Activated naive CD4-positive, alpha-beta T cell treated with anti-CD3 and anti-CD28 coated beads for 36 hours (primary cell): ENCODE data around the gene STAMBPL1. TPM values are rescaled to one million over a fixed set of nuclear protein-coding genes. Genes with fewer than 3 reads are reported as not detected.

ENCODE experiments used
- CTCF ChIA-PET: fragments of 350-600 bp; sonication (Branson Sonifier 250); formaldehyde crosslinking; loops from one replicate; lab custom pipeline; 2021; ENCODE audit warnings: antibody characterized with exemption; lab: Charles Lee
- DNase-seq: peaks from one replicate; pipeline ENCODE4 v3.0.0-alpha.2; 2020
- H3K27ac Mint-ChIP-seq: one replicate; pipeline ENCODE4 v1.8.0; 2021; ENCODE audit warnings: mild to moderate bottlenecking, mixed read lengths
- H3K27me3 Mint-ChIP-seq: one replicate; pipeline ENCODE4 v1.8.0; 2021; ENCODE audit warnings: low read depth, mixed read lengths
- H3K36me3 Mint-ChIP-seq: one replicate; pipeline ENCODE4 v1.8.0; 2021; ENCODE audit warnings: low read depth, mixed read lengths
- H3K4me1 Mint-ChIP-seq: one replicate; pipeline ENCODE4 v1.8.0; 2021; ENCODE audit warnings: low read depth, mixed read lengths
- H3K4me3 Mint-ChIP-seq: one replicate; pipeline ENCODE4 v1.8.0; 2021; ENCODE audit warnings: mild to moderate bottlenecking, moderate library complexity, mixed read lengths
- H3K9me3 Mint-ChIP-seq: one replicate; pipeline ENCODE4 v1.8.0; 2021; ENCODE audit warnings: mixed read lengths
- intact Hi-C: fragments of 100-400 bp; cut with micrococcal nuclease; formaldehyde crosslinking; loops from one replicate; pipeline ENCODE4 v1.15.1; 2023
- total RNA-seq, 2 experiments: library from RNA; stranded (reverse); gene quantifications; one replicate each; pipeline ENCODE4 v1.2.3, GENCODE V29; 2021

Gene STAMBPL1
- total RNA-seq, 2 experiments from 2014 or later: 23.2 to 23.6 TPM

- no peaks in the 10 kb centered on the region for H3K36me3 Mint-ChIP-seq
- intact Hi-C loops: no loop called here
- CTCF ChIA-PET: interaction anchor here (1.6 to 6.8 kb wide), 3 partner anchors 8 to 105 kb away, joined by 5 to 63 read pairs (median 6); no protein-coding TSS in a partner anchor
Observed at GRCh38 chr10:88941026-88941425, 61.0 kb downstream of the STAMBPL1 start.

GRCh38 chr10:88943778-88944177, 63.7 kb downstream of the STAMBPL1 start:
- CTCF ChIA-PET: interaction anchor here (0.7 to 6.8 kb wide), 6 partner anchors 11 to 274 kb away, joined by 3 to 63 read pairs (median 6); partner anchors contain the start of gene CH25H
- DNase-seq: no peak
- intact Hi-C loops: no loop called here
- Mint-ChIP-seq H3K4me3 (no peak overlapping the region), H3K27ac (no peak overlapping the region), H3K36me3 (no peaks in the 10 kb centered on the region), H3K27me3 (no peaks in the 10 kb centered on the region), H3K4me1 (peaks cover 9% of the 10 kb centered on the region), H3K9me3 (no peaks in the 10 kb centered on the region)

More at GRCh38 chr10:88941026-88941425, 61.0 kb downstream of the STAMBPL1 start:
- no peak overlapping the region for H3K27ac Mint-ChIP-seq
- no peaks in the 10 kb centered on the region for H3K27me3 Mint-ChIP-seq
- H3K4me3 Mint-ChIP-seq: no peak overlapping the region
- peaks cover 13% of the 10 kb centered on the region for H3K4me1 Mint-ChIP-seq
- H3K9me3 Mint-ChIP-seq: no peaks in the 10 kb centered on the region
- DNase-seq: no peak

- H3K4me1 Mint-ChIP-seq: peaks cover 9% of the 10 kb centered on the region
- no peak for DNase-seq
- H3K27ac Mint-ChIP-seq: no peak overlapping the region
- CTCF ChIA-PET: interaction anchor here (0.8 to 6.8 kb wide), 5 partner anchors 12 to 273 kb away, joined by 3 to 63 read pairs (median 5); no protein-coding TSS in a partner anchor
- intact Hi-C loops: no loop called here
- H3K4me3 Mint-ChIP-seq: no peak overlapping the region
- H3K9me3 Mint-ChIP-seq: no peaks in the 10 kb centered on the region
- no peaks in the 10 kb centered on the region for H3K36me3 Mint-ChIP-seq
- no peaks in the 10 kb centered on the region for H3K27me3 Mint-ChIP-seq
Observed at GRCh38 chr10:88944813-88945212, 64.8 kb downstream of the STAMBPL1 start.

GRCh38 chr10:88946200-88946599, 66.2 kb downstream of the STAMBPL1 start:
- Mint-ChIP-seq H3K36me3 (no peaks in the 10 kb centered on the region), H3K4me1 (peaks cover 9% of the 10 kb centered on the region), H3K4me3 (no peak overlapping the region), H3K27ac (no peak overlapping the region), H3K9me3 (no peaks in the 10 kb centered on the region), H3K27me3 (no peaks in the 10 kb centered on the region)
- DNase-seq: no peak
- intact Hi-C loops: no loop called here
- CTCF ChIA-PET: interaction anchor here (0.7 to 6.8 kb wide), 3 partner anchors 13 to 261 kb away, joined by 3 to 63 read pairs (median 3); partner anchors contain the start of gene CH25H

- H3K4me3 Mint-ChIP-seq: no peak overlapping the region
- DNase-seq: no peak
- intact Hi-C loops: no loop called here
- H3K9me3 Mint-ChIP-seq: no peaks in the 10 kb centered on the region
- H3K4me1 Mint-ChIP-seq: peaks cover 9% of the 10 kb centered on the region
- no peaks in the 10 kb centered on the region for H3K36me3 Mint-ChIP-seq
- CTCF ChIA-PET: interaction anchor here (0.6 to 6.8 kb wide), 2 partner anchors 14 to 45 kb away, joined by 3 to 63 read pairs; no protein-coding TSS in a partner anchor
- no peak overlapping the region for H3K27ac Mint-ChIP-seq
- H3K27me3 Mint-ChIP-seq: no peaks in the 10 kb centered on the region
Observed at GRCh38 chr10:88946965-88947590, 67.0 kb downstream of the STAMBPL1 start.

- H3K36me3 Mint-ChIP-seq: no peaks in the 10 kb centered on the region
- peaks cover 9% of the 10 kb centered on the region for H3K4me1 Mint-ChIP-seq
- no peaks in the 10 kb centered on the region for H3K9me3 Mint-ChIP-seq
Observed at GRCh38 chr10:88949051-88949450, 69.0 kb downstream of the STAMBPL1 start.

GRCh38 chr10:88949912-88950837, 70.1 kb downstream of the STAMBPL1 start:
- Mint-ChIP-seq H3K4me3 (no peak overlapping the region), H3K27ac (no peak overlapping the region), H3K36me3 (no peaks in the 10 kb centered on the region), H3K27me3 (no peaks in the 10 kb centered on the region), H3K9me3 (no peaks in the 10 kb centered on the region), H3K4me1 (peaks cover 3% of the 10 kb centered on the region)
- intact Hi-C loops: no loop called here
- CTCF ChIA-PET: interaction anchor here (0.9 to 1.8 kb wide), 4 partner anchors 13 to 74 kb away, joined by 3 to 7 read pairs (median 4); no protein-coding TSS in a partner anchor
- no peak for DNase-seq

More at GRCh38 chr10:88949051-88949450, 69.0 kb downstream of the STAMBPL1 start:
- no peak for DNase-seq
- H3K27me3 Mint-ChIP-seq: no peaks in the 10 kb centered on the region
- H3K27ac Mint-ChIP-seq: no peak overlapping the region
- no peak overlapping the region for H3K4me3 Mint-ChIP-seq
- CTCF ChIA-PET: interaction anchor here (0.9 to 1.8 kb wide), 5 partner anchors 12 to 100 kb away, joined by 3 to 7 read pairs (median 4); no protein-coding TSS in a partner anchor
- intact Hi-C loops: no loop called here

- H3K4me3 Mint-ChIP-seq: no peak within 1 kb of the TSS
- H3K36me3 Mint-ChIP-seq: no peaks in the 10 kb centered on the region
- no peak within 1 kb of the TSS for H3K27ac Mint-ChIP-seq
- CTCF ChIA-PET: no interaction called here
- DNase-seq: no peak
- H3K4me1 Mint-ChIP-seq: no peaks in the 10 kb centered on the region
- no peaks in the 10 kb centered on the region for H3K9me3 Mint-ChIP-seq
- no peaks in the 10 kb centered on the region for H3K27me3 Mint-ChIP-seq
- intact Hi-C loops: no loop called here
Observed at GRCh38 chr10:88952647-88953111, 72.6 kb downstream of the STAMBPL1 start, which contains the start of gene ACTA2. ACTA2 (minus strand) TSS chr10:88952773; CDS start chr10:88948930, 3,843 bp downstream.

GRCh38 chr10:88953662-88954061, 73.6 kb downstream of the STAMBPL1 start:
- intact Hi-C loops: no loop called here
- Mint-ChIP-seq H3K4me1 (no peaks in the 10 kb centered on the region), H3K27ac (no peak overlapping the region), H3K27me3 (no peaks in the 10 kb centered on the region), H3K36me3 (no peaks in the 10 kb centered on the region), H3K4me3 (no peak overlapping the region), H3K9me3 (no peaks in the 10 kb centered on the region)
- CTCF ChIA-PET: interaction anchor here (0.8 to 1.1 kb wide), 2 partner anchors 10 to 19 kb away, joined by 3 read pairs; no protein-coding TSS in a partner anchor
- no peak for DNase-seq

- Mint-ChIP-seq H3K36me3 (no peaks in the 10 kb centered on the region), H3K4me3 (no peak overlapping the region), H3K27me3 (no peaks in the 10 kb centered on the region), H3K9me3 (no peaks in the 10 kb centered on the region), H3K4me1 (no peaks in the 10 kb centered on the region), H3K27ac (no peak overlapping the region)
- no peak for DNase-seq
- intact Hi-C loops: no loop called here
- CTCF ChIA-PET: interaction anchor here (0.8 to 1.1 kb wide), 2 partner anchors 9 to 20 kb away, joined by 3 read pairs; no protein-coding TSS in a partner anchor
Observed at GRCh38 chr10:88954458-88955083, 74.5 kb downstream of the STAMBPL1 start.

- no peak overlapping the region for H3K4me3 Mint-ChIP-seq
- no peaks in the 10 kb centered on the region for H3K36me3 Mint-ChIP-seq
- CTCF ChIA-PET: no interaction called here
- intact Hi-C loops: no loop called here
- H3K9me3 Mint-ChIP-seq: no peaks in the 10 kb centered on the region
- peaks cover 20% of the 10 kb centered on the region for H3K4me1 Mint-ChIP-seq
- H3K27ac Mint-ChIP-seq: no peak overlapping the region
- no peak for DNase-seq
- no peaks in the 10 kb centered on the region for H3K27me3 Mint-ChIP-seq
Observed at GRCh38 chr10:88957381-88957780, 77.3 kb downstream of the STAMBPL1 start.
